ENCODE measurements around the gene PKNOX2.

GRCh38 chr11:125207866-125208425, 43.4 kb downstream of the PKNOX2 start:
- no peak for TF ChIP-seq CTCF (IDR thresholded peaks at IDR 0.05)
- TF ChIP-seq POLR2A (IDR thresholded peaks at IDR 0.05), result no peak
